ENCODE measurements around the gene FAM227B.
A peak's percentile ranks its signal among the peaks of the same experiment; 100 is the strongest.

The FAM227B gene

DNA sequence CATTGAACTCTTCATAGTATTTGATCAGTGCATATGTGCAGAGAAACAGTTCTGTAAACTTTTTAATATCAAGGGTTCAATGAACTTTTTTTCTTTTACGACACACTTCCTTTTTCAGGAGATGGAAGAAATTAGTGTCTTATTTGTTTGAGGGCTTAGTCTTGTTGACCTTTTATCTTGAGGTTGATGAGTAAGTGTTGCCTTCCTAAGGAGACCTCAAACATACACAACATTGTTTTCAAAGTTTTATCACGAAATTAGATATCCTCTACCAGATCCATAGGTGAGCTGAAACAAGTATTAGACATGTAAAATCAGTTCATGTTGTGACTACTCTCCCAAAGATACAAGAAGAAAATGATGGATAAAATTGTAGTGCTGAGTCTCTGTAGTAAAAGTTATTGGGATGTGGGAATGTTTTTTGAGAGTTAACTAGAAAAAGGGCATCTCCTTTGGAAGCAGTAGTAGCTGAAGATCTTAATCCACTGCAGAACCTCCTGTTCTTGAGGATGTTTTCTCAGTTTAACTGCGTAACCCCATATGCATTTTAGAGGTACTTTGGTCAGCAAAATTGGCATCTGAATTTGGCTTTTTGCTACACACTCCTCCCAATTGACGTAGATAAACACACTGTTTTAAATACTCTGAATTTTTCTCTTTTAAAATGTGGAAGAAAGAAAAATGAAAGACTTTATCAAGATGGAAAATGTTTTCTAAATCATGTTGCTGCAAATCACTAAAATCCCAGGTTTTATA, 333.8 kb downstream of the FAM227B start:
- Mint-ChIP-seq H3K4me1 (ENCODE audit: low read depth) (peaks cover 22% of the 10 kb centered on the region), H3K27ac (peak overlapping the region; percentile 50), H3K9me3 (peaks cover 6% of the 10 kb centered on the region), H3K27me3 (ENCODE audit: low read depth) (no peaks in the 10 kb centered on the region), H3K36me3 (ENCODE audit: low read depth) (peaks cover 59% of the 10 kb centered on the region), H3K4me3 (no peak overlapping the region)

DNA sequence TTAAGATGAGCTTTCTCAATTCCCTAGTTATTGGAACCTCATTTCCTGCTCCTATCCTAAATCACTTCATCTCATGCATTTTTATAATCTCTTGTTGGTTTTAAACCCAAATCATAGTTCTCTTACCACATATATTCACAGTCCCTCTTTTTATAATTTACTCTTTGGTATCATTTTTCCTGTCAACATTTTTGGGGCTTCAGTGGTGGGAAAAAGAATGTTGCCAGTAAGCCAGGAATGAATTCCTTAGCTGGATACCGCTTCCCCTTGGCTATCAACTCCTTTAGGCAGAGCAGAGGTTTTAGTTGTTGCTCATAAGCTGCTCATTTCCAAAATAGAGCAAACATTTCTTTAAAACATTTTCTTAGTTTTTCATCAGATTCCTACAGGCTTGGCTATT, 338.3 kb downstream of the FAM227B start:
- H3K4me3 Mint-ChIP-seq = no peak overlapping the region
- H3K4me1 Mint-ChIP-seq (ENCODE audit: low read depth) = peaks cover 8% of the 10 kb centered on the region
- H3K36me3 Mint-ChIP-seq (ENCODE audit: low read depth) = peaks cover 47% of the 10 kb centered on the region
- H3K27me3 Mint-ChIP-seq (ENCODE audit: low read depth) = no peaks in the 10 kb centered on the region
- no peak overlapping the region for H3K27ac Mint-ChIP-seq
- H3K9me3 Mint-ChIP-seq = peaks cover 6% of the 10 kb centered on the region

DNA sequence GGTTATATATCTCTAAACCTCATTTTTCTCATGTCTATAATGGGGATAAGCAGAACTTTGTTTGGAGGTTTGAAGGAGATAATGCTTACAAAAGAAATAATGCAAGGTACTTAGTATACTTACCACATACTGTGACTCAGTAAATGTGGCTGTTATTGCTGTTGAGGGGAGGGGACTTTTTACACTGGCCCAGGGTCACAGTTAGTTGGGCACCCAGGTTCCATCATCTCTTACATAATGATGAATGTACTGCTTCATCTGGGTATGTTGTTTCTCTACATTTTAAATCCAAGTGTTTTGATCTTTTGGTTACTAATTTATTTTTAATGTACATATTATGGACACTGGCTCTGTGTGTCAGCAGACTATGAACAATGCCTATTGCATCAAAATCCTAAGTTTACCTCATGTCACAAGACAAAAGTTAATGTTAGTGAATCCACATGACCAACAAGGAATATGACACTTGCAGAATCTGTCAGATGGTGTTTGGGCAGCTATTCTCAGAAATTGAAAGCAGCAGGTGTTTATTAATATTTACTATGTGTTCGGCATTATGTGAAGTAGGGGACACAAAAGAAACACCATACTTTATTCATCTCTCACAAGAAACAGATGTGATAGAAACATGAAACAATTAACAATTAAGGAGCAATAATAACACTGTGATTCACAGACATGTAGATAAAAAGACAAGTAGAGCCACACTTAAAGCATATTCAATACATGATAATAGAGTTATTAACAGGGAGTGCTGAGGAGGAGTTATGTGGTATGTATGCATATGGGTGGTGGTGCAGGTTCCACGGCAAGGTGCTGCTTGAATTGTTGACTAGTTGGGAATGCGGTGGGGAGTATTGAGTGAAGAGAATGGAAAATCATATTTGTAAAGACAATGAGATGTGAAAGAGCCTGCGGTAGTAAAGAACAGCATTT, 340.8 kb downstream of the FAM227B start:
- Mint-ChIP-seq H3K4me3 (no peak overlapping the region), H3K4me1 (ENCODE audit: low read depth) (no peaks in the 10 kb centered on the region), H3K36me3 (ENCODE audit: low read depth) (peaks cover 26% of the 10 kb centered on the region), H3K27me3 (ENCODE audit: low read depth) (no peaks in the 10 kb centered on the region), H3K27ac (no peak overlapping the region), H3K9me3 (peaks cover under 1% of the 10 kb centered on the region)

DNA sequence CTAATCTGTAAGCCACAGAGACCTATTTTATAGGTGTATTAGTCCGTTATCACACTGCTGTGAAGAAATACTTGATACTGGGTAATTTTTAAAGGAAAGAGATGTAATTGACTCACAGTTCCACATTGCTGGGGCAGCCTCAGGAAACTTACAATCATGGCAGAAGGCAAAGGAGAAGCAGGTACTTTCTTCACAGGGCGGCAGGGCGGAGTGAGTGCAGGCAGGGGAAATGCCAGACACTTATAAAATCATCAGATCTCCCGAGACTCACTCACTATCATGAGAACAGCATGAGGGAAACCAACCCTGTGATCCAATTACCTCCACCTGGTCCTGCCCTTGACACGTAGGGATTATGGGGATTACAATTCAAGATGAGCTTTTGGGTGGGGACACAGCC, 341.9 kb downstream of the FAM227B start:
- Mint-ChIP-seq H3K27me3 (ENCODE audit: low read depth) (no peaks in the 10 kb centered on the region), H3K36me3 (ENCODE audit: low read depth) (peaks cover 18% of the 10 kb centered on the region), H3K4me1 (ENCODE audit: low read depth) (no peaks in the 10 kb centered on the region), H3K9me3 (no peaks in the 10 kb centered on the region), H3K27ac (no peak overlapping the region), H3K4me3 (no peak overlapping the region)

All from T-helper 1 cell treated with Interleukin-12 subunit alpha and Interleukin-12 subunit beta and Interleukin-4 antibody, amounts not matched to agents 30 μg/mL and 1 μg/mL, for 36 hours (primary cell).